HL-60/S4 (cell line): ENCODE measurements around the gene KAT2B.

Experiments
- in situ Hi-C: fragments of 300-500 bp; cut with MboI; formaldehyde crosslinking; loops from 2 replicates; pipeline ENCODE4 v1.14.3; 2022; ENCODE audit warnings: low sequenced_read_pairs

The KAT2B gene

DNA sequence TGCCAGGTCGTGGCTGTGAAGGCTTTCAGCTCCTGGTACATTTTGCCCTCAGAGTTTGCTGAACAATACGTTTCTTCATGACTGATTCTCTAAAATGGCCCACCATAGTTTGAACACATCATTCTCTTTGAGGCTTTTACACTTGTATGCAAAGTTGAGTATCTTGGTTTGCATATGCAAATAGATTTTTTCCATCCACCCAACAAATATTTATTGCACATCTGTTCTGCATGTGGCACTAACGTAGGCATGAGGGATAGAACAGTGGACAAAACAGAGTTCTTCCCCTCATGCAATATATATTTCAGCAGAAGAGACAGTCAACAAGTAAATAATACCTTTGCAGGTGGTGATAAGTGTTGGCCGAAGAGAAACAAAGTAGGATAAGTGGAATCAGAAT is 55.2 kb downstream of the KAT2B start:
- in situ Hi-C loops: no loop called here

DNA sequence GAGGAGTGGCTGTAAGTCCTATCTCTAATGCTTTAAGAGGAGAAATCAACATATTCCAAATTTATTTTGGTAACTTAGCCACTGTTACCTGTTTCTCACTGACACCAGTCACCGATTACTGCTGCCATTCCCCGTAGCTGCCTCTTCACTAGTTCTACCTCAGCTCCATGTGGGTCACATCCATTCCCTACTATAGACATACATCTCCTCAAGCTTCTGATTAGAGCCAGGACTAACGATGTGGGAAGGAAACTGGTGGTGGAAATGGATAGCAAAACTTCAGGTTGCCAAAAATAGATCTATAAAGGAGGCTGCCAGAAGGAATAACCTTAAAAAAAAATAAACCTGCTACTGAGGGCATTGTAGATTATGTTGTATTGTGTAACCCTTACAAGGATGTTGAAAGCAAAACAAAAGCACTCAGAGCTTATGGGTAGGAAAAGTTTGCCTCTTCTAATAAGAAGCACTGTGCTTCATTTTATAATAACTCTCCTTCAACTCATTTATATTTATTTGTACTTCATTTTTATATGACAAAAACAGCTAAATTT is 56.0 kb downstream of the KAT2B start:
- in situ Hi-C loops: no loop called here

DNA sequence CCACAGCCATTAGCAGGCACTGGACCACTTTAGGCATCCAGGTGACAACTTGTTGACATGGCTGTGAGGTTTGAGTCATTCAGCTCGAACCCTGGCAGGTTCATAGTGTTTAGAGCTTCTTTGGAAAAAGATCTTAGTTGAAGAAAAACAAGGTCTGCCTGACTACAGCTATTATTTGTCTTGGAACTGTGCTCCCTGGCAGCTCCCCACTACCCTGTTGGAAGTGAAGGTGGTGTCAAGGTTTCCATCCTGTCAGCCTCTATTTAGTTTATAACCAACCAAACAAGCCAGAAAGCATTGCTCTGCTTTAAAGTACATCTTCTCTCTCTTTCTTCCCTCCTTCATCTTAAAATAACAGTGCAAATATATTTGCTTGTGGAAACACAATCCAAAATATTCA is 56.8 kb downstream of the KAT2B start:
- in situ Hi-C loops: no loop called here

DNA sequence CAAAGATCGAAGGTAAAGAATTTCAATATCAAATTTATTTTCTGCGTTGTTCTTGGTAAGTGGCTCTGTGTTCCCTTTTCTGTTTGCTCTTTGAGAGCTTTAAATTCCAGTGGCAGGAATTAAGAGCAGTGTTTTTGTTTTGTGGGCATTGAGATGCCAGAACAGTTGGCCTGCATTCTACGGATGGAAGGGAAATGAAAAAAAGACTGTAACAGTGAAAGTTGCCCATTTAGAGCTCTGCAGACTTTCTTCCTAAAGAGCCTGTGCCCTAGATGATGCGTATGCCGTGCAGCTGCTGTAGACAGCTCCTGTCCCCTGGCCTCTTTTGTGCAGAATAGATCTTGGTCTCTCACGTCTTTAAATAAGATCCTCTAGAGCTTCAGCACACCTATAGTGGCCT is 58.8 kb downstream of the KAT2B start:
- in situ Hi-C loops: no loop called here

DNA sequence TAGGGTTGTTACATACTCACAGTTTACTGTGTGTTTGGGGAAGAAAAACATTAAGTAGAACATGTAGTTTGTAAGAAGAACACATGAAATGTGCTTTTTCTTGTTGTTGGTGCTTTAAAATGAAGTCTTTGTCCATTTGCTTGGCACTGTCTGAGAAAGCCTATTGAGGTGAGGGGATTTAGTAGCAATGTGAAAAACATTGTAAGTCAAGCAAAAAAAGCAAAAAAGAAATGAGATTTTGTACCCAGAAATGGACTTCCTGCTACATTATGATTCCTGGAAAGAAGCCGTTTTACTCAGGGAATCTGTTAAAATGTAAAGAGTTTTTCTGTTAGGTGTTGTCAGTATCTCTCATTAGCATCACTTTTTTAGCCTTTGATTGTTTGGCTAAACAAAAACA is 59.9 kb downstream of the KAT2B start:
- in situ Hi-C loops: no loop called here

DNA sequence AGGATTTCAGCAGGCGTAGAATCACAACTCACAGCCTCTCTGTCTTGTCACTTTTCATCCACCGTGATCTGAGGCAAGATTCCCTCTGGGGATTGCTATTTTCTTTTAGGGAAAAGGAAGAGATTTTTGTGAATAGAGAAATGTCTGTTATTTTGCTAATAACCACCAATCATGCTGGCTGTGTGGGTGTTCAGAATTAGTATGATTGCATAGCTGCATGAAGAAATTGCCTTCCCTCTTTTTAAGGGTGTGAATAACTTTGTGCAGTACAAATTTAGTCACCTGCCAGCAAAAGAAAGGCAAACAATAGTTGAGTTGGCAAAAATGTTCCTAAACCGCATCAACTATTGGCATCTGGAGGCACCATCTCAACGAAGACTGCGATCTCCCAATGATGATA is 60.8 kb downstream of the KAT2B start:
- in situ Hi-C loops: no loop called here

DNA sequence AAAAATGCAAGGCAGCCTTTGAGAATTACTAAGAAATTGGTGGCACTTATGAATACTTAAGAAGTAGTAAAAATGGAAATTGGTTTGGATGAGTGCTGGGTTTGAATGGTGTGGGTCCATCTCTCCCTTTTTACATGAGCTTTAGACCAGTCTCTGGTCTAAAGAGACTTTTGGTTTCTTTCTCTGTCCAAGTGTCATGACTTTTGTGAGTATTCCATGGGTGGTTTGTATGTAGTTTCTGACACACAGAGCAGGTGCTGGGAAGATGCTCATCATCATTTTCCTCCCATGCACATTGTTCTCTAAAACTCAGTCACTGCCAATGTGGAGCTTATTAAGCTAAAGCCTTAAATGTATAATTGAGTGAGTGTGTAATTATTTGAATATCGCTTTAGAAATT is 63.5 kb downstream of the KAT2B start:
- in situ Hi-C loops: no loop called here

DNA sequence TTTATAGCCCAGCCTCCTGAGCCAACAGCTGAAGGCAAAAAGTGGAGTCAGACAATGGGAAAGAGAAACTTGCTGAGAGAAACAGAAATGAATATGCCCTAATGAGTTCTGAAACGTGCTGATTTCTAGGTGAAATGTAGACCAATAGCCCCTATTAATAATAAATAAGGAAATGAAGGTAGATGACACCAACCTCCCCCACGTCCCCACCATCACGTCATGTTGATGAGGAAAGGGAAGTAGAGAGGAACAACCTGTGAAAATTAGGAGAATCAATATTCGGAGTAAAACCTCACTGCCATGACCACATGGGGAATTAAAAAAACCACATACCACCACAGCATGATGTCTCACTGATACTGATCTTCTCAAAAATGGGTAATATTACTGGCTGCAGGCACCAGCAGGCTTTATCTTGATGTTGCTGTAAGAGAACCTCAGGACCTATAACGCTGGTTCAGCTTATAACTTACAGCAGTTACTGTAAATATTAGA is 64.0 kb downstream of the KAT2B start:
- in situ Hi-C loops: no loop called here

DNA sequence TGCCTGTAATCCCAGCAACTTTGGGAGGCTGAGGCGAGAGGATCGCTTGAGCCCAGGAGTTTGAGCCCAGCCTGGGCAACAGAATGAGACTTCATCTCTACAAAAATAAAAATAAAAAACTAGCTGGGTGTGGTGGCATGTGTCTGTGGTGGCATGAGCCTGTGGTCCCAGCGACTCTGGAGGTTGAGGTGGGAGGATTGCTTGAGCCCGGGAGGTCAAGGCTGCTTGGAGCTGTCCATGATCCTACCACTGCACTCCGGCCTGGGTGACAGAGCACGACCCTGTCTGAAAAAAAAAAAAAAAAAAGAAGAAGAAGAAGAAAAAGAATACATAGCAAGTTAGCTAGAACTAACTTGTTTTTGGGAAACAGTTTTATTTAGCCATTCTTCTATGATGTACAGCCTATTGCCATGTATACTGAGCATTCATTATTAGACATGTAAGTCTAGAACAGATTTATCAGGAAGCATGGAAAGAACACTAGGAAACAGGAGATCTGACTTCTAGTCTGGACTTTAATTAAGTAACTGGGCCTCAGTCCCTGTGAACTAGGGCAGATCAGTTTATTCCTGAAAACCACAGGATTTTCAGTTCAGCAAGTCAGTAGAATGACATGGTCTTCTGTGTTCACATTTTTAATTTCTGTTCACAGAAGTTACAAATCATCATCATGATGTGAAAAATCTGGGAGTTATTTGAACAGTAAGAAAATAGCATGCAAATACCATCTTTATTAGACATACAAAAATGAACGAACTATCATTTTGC is 65.5 kb downstream of the KAT2B start:
- in situ Hi-C loops: no loop called here

DNA sequence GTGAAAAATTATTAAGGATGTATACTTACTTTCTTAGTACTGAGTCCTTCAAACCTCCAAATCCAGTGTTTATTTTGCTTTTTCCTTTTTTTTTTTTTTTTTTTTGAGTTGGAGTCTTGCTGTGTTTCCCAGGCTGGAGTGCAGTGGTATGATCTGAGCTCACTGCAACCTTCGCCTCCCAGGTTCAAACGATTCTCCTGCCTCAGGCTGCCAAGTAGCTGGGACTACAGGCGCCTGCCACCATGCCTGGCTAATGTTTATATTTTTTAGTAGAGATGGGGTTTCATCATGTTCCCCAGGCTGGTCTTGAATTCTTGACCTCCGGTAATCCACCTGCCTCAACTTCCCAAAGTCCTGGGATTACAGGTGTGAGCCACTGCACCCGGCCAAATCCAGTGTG is 67.5 kb downstream of the KAT2B start:
- in situ Hi-C loops: no loop called here

DNA sequence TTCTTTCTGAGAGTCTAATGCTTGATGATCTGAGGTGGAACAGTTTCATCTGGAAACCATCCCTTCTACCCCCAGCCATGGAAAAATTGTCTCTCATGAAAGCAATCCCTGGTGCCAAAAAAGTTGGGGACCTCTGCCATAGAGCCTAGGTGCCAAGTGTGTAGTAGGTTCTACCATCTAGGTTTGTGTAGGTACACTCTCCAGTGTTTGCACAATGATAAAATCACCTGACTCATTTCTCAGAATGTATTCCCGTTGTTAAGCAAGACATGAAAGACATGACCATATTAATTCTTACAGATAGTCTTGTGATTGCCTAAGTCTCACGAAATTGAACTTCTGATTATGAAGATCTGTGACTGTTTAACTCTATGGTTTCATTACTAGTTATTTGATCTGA is 68.6 kb downstream of the KAT2B start:
- in situ Hi-C loops: no loop called here

DNA sequence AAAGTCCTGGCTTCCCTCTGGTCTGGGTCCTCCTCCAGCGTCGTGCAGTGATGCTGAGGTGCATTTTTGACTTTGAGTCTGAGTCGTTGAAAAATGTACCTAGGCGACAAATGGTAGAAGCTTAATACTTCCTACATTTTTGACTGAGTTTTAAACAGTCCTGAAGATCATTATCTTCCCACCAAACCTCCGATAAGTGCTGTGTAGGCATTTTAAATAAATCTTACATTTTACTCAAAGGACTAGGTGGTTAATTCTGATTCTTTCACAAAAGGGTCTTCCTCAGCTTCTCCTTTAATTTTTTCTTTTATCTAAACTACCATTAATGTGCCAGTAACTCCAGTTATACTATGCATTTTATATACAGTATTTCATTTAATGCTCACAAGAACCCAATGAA is 70.6 kb downstream of the KAT2B start:
- in situ Hi-C loops: no loop called here

DNA sequence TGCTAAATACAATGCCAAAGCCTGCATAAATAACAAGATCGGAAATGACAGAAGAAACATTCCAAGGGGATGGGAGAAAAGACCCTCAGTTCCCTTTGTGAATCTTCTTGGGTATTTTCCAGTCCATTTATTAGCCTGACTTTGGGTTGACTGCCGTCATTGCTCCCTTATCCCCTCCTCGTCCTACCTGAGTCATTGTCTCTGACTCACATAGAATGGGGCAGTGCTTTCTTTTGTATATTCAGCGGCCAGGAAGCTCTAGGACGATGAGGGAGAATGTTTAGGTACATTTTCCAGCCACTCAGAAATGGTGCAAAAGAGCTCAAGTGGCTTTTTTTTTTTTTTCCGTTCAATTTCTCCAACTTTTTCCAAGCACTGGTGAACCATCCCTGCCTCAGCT is 71.6 kb downstream of the KAT2B start:
- in situ Hi-C loops: no loop called here

DNA sequence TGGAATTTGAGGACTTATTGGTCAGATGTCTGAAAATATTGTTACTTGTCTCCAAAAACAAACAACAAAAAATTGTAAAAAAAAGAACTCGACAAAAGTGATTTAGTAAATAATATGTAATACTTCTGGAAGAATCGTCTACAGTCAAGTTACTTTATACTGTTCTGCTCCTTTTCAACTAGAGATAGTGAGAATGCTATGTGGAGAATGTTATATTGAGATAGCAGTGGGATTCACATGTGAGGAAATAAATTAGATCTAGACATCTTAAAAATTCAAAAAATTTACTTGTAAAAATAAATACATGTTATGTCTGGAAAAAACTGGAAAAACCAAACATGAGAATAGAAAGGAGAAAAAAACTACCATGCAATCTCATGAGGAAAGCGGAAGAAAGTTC is 80.8 kb downstream of the KAT2B start:
- in situ Hi-C loops: no loop called here

DNA sequence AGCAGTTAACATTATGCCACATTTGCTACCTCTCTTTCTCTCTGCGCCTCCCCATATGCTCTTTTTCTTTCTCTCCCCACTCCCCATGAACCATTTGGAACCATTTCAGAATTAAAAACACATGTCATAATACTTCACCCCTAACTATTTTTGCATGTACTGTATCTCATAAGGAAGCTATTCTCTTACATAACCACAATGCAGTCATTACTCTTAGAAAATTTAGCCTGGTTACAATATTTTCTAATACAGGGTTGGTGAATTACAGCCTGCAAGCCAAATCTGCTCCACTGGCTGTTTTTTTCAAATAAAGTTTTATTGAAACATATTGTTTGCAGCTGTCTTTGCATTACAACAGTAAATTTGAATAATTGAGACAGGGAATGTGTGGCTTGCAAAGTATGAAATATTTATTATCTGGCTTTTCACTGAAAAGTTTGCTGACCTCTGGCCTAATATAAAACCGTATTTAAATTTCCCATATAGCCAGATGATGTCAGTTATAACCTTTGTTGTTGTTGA is 82.9 kb downstream of the KAT2B start:
- in situ Hi-C loops: no loop called here

DNA sequence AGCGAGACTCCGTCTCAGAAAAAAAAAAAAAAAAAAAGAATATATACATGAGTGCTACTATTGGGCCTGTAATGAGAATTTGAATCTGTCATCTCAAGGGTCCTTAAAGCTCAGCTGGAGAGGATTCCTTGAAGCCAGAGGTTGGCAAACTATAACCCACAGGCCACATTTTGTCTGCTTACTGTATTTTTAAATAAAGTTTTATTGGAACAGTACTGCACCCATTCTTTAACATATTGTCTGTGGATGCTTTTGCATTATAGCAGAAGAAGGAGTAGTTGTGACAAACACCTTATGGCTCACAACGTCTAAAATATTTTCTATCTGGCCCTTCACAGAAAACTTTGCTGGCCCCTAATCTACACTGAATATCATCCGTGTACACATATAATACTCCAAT is 85.0 kb downstream of the KAT2B start:
- in situ Hi-C loops: no loop called here

DNA sequence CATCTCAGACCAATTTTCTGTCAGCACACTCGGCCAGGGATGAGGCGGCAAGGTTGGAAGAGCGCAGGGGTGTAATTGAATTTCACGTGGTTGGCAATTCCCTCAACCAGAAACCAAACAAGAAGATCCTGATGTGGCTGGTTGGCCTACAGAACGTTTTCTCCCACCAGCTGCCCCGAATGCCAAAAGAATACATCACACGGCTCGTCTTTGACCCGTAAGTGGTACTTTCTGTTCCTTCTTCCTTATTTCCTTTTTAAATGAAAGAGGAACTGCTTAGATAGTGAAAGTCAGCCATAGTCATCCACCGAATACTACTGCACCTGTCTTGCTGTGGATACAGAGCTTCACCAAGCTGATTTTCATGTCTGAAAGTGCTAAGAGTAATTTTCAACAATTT is 85.7 kb downstream of the KAT2B start:
- in situ Hi-C loops: no loop called here

DNA sequence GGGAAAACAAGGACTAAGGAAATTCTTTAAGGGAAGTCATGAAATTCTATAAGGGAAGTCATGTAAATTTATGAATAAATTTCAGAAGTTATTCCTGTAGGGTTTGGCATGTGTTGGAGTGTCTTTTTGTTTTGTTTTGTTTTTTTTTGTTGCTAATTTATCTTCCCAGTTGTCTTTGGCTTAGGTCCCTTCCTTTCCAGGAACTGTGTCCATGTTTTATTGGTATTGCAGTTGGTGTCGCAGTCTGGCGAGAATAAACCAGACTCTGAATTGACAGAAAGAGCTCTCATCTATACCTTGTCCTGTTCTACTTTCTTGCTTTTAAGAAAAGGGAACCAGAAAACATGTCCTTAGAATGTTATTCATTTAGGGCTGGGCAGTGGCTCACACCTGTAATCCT is 88.1 kb downstream of the KAT2B start:
- in situ Hi-C loops: no loop called here

DNA sequence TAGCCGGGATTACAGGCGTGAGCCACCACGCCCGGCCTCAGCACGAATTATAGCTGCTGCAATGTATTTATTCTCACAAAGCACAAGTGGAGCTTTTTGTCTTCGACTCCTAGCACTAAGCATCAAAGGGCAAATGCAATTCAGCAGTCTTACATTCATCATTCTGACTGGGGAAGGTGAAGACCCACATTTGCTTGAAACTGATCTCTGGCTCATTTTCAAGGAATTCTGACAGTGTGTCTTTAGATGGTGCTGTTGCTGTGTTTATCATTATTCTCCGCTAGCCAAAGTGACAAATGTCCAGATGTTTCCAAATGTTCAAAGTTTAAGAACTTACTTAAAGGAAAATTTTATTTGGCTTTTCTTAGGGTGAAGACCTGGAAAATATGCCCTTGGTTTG is 89.9 kb downstream of the KAT2B start:
- in situ Hi-C loops: no loop called here

DNA sequence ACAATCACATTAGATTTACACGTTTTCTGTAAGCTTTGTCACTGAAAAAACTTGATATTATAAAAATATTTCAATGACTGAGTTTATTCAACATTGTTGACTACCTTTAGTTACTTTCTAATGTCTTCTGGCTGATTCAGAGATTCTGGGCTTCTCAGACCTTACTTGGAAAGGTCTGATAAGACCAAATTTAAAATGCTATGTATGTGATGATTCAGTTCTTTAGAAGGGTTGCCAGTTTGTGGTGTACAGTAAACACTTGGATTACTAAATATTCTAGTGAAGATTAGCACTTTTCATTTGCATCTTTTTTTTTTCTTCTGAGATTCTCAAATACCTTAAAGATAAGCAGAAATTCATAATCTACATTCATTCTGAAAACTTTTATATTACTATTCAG is 96.0 kb downstream of the KAT2B start:
- in situ Hi-C loops: no loop called here

DNA sequence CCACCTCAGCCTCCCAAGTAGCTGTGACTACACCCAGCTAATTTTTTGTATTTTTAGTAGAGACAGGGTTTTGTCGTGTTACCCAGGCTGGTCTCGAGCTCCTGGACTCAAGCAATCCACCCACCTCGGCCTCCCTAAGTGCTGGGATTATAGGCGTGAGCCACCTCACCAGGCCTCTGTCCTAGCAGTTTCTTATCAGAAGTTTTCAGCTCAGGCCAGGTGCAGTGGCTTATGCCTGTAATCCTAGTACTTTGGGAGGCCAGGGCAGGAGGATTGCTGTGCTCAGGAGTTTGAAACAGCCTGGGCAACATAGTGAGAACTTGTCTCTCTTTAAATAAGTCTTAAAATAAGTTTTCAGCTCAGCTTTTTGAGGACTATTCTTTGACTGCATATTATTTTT is 97.4 kb downstream of the KAT2B start:
- in situ Hi-C loops: no loop called here

DNA sequence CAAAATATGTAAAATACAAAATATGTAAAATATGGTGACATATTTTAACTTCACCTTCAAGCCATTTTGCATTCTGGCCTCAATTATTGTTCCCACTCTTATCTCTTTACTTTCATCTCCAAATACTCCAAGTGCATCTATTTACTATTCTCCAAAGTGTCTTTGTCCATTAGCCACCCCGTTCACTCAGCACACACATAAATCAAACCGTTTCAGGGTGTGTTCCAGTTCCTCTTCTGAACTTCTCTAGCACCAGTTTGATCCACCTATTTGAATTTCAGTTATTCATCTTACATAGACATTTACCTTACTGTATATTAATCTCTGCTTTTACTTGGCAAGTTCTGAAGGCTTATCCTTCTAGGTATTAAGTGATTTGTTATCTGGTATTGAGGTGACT is 100.6 kb downstream of the KAT2B start:
- in situ Hi-C loops: no loop called here

DNA sequence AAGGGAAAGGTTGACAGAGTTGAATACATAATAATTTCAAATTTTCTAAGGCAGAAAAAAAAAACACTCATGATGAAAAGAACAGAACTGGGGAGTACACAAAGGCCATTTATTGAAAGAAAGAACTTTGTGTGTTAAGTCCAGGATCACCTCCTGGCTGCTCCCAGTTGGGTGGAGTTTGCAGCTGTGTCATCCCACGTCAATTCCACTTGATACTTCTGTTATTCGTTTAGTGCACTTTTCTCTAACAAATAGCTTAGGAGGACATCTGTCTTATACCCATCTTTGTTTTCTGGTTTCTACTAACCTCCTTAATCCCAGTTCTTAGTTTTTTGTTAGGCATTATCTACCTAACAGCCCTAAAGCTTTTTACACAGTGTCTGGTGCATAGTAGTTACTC is 101.1 kb downstream of the KAT2B start:
- in situ Hi-C loops: no loop called here
